Stimulated activated CD4-positive, alpha-beta T cell treated with anti-CD3 and anti-CD28 coated beads, TNF-alpha, amount 100 ng/mL, for 4 hours (primary cell): ENCODE measurements around the gene VOPP1.

ENCODE experiments used
- DNase-seq, 3 experiments: peaks; one replicate each; pipeline ENCODE4 v3.0.0-alpha.2; 2020; ENCODE audit warnings: low read depth in 3 of 3

Gene VOPP1

GRCh38 chr7:55532150-55532917 lies 40.0 kb downstream of the VOPP1 start:
- DNase-seq: no peak

GRCh38 chr7:55531536-55531935 lies 40.8 kb downstream of the VOPP1 start:
- no peak for DNase-seq

DNA sequence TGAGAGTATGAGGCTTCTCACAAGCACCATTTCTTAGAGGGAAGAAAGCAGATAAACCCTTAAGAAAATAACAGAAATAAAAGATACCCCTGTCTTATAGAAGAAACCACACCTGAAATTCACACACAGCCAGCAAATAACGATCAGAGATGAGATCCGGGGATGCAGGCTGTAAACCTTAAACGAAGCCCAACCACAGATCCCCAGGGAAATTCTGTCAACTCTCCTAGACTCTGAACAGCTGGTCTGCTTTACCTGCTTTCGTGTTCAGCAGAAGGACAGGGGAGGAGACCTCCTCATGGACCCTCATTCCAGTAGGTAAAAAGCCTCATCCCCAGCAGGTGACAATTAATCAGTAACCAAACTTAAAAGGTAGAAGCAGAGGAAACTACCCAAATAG lies 45.0 kb downstream of the VOPP1 start:
- no peak for DNase-seq

GRCh38 chr7:55526770-55527169 lies 45.5 kb downstream of the VOPP1 start:
- no peak for DNase-seq

DNA sequence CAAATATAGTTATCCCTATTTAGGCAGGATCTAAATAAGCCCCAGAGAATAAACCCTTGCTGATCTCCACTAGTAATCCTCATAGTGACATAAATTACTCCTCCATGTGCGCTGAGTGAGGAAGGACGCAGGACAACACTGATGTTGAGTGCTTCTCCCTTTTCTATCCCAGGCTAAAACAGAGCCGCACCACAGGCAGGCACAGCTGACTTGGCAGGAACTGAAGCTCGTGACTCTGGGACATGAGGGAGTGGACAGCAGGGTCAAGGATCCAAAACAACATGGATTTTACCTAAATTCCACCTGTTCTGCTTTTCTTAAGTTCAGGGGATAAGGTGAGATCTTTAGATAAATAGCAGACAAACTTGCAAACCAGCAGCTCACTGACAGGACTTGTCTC lies 46.0 kb downstream of the VOPP1 start:
- DNase-seq: no peak

DNA sequence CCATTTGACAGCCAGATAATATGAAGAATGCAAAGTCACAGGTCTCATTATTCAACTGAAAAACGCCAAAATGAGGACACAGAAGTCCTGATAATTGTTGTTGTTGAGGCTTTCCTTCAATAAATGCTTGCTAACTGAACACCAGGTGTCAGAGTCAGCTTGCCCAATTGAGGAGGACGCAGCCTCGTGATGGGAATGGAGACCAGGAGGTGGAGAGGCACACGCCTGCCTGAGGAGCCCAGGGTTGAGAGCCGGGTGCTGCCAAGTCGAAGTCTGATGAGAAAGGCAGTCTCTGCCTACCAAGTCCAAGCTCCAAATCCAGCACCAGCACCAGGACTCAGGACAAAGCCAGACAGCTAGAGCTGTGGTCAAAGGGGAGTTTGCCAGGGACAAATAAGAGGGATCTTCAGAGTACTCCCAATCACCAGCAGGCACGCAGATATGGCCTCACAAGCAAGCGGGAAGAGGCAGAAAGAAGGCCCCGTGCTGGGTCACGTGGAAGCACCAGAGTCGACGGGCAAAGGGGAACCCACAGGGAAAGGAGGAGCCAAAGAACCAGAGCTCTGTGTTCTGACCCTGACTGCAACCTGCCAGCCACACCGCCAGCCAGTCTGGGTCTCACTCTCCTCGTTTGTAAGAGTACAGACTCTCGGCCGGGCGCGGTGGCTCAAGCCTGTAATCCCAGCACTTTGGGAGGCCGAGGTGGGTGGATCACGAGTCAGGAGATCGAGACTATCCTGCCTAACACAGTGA lies 47.6 kb downstream of the VOPP1 start:
- no peak for DNase-seq

GRCh38 chr7:55523366-55523765 lies 48.9 kb downstream of the VOPP1 start:
- DNase-seq: no peak

DNA sequence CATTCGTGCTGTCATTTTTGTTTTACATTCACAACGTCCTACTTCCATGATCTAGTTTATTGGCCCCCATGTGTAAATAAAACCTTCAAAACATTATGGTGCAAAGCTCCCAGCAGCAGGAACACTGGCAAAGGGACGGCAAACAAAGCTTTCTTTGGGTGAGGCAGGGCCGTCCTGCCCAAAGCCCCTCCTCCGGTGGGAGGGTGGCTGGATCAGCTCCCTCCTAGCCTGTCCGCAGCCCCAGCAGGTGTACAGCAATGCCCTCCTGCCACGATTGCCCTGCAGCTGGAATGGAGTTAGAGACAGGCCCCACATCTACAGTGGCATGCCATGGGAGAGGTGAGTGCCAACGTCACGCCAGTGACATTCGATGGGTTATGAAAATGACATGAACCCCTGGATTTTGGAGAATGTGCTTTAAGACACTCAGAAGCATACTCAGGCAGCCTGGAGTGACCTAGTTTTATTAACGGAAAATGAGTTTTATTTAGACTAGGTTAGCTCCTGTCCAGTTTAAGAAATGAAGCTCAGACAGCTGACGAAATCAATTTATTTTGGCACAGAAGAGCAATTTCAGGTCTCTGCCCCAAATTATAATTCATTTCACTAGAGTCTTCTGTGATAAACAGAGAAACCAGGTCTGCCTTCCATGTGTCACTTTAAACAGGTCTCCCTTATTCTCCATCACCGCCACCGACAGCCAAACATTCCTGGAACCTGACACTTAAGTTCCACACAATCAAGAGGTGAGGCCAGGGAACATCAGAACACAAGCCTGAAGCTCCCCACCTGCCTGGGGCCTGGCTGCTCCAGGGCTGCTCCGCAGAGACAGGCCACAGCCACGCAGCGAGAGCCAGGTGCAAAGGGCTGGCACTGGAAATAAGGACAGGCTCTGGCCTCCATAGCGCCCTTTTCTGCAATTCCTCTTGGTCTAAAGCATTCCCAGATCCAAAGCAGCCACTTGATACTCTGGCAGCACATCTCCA lies 50.1 kb downstream of the VOPP1 start:
- DNase-seq: no peak

- no peak for DNase-seq
Measured at GRCh38 chr7:55521512-55521911, 50.8 kb downstream of the VOPP1 start.

DNA sequence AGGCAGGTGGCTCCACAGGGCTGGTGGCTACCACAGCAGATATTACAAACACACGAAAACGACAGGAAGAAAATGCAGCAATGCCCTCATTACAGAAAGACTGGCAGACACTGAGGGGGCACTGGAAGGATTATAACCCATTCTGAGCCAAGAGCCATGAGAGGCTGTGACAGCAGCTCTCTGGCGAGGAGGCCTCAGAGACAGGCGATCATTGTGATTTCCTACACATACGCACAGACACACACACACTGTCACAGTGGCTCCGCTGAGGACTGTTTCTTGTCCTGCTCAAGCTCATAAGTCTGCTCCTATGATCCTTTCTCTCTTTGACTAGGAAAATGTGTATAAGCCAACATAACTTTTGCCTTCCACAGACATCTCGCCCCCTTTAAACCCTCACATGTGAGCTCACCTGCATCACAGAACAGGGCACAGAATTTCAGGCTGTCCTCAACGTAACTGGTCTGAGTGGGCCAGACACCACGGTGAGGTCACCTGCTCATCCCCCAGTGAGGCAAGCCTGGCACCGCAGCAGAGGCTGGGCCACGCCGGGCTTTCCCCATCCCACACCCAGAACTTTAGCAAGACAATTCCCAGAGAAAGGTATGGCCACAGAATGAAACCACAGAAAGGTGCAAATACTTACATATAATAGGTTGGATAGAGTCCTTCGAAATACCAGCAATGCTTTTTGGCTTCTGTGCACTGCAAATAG lies 51.7 kb downstream of the VOPP1 start:
- no peak for DNase-seq

- DNase-seq: no peak
Measured at GRCh38 chr7:55518836-55519235, 53.5 kb downstream of the VOPP1 start.

- DNase-seq: no peak
Measured at GRCh38 chr7:55517936-55518689, 54.2 kb downstream of the VOPP1 start.

- no peak for DNase-seq
Measured at GRCh38 chr7:55517191-55517633, 55.1 kb downstream of the VOPP1 start.

DNA sequence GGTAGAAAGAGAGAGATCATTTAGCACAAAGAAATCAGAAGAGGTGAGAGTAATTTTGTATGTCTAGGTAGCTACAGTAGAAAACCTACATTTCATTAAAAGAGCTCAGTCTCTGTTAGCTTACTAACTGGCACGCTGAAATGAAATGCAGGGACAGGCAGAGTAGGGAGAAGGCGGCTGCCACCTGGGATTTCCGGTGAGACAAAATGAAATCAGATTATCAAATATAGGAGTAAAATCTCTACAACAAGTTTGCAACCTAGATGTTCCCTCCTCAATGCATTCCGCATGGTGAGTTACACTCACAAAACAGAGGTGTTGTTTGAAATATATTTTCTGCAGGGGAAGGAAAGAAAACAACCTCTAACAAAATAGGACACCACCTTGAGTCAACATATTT lies 55.9 kb downstream of the VOPP1 start:
- no peak for DNase-seq

GRCh38 chr7:55515569-55516279 lies 56.6 kb downstream of the VOPP1 start:
- no peak for DNase-seq

DNA sequence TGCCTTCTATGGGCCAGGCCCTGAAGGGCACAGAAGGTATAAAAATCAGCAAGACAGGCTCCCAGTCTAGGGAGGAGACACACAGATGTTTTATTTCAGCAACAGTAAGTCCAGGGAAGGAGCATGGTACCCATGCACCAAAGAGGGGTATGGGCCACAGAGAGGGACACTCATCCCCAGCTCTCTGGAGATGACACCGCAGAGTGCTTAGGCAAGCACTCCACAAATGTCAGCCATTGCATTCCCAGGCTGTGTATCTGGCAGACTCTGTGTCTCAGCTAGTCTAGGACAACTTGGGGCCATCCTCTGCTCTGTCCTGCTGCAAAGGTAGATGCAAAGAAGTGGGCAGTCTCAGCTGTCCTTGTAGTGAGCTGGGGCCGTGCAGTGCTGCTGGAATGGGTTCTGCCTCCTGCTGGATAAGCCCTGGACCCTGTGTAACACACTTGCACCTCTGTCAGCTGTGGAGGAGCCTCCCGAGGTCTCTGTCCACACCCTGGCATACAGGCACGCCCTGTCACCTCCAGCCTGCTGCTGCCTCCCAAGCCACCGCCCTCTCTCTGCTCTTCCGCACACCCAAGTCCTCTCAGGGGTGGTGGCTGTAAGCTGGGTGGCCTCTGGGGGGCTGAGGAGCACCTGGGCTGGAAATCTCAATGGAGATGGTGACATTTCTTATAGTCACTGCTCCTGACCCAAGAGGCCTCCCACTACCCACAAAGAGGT lies 57.6 kb downstream of the VOPP1 start:
- no peak for DNase-seq

- no peak for DNase-seq
Measured at GRCh38 chr7:55513868-55514267, 58.4 kb downstream of the VOPP1 start.

- DNase-seq: no peak
Measured at GRCh38 chr7:55512635-55513191, 59.6 kb downstream of the VOPP1 start.

- DNase-seq: no peak
Measured at GRCh38 chr7:55510621-55511020, 61.7 kb downstream of the VOPP1 start.
